HG03575 (cell line): Measurements from ENCODE around the gene TMEM126B.

ENCODE experiments used
- ATAC-seq: cut with Tn5 transposase; IDR thresholded peaks from one replicate; pipeline ENCODE4 v1.9.1; 2021; ENCODE audit not compliant: unreplicated experiment, insufficient number of reproducible peaks, low FRiP score; ENCODE audit errors: extremely low read depth

Gene TMEM126B

DNA sequence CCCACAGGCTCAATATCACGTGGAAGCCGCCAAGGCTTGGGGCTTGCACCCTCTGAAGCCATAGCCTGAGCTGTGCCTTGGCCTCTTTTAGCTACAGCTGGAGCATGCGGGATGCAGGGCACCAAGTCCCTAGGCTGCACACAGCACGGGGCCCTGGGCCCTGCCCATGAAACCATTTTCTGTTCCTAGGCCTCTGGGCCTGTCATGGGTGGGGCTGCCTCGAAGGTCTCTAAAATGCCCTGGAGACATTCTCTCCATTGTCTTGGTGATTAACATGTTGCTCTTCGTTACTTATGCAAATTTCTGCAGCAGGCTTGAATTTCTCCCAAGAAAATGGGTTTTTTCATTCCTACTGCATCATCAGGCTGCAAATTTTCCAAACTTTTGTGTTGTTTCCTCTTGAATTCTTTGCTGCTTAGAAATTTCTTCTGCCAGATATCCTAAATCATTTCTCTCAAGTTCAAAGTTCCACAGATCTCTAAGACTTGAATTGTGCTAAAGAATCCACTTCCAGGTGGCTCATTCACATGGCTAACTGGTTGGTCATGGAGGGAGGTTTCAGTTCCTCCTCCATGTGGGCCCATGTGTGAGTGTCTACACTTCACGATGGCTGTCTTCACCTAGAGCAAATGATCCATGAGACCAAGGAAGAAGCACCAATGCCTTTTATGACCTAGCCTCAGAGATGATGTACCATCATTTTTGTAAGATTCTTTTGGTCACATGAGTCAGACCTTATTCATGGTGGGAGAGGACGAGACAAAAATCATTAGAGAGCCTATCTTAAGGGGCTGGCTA is 43.9 kb downstream of the TMEM126B start:
- no peak for ATAC-seq

DNA sequence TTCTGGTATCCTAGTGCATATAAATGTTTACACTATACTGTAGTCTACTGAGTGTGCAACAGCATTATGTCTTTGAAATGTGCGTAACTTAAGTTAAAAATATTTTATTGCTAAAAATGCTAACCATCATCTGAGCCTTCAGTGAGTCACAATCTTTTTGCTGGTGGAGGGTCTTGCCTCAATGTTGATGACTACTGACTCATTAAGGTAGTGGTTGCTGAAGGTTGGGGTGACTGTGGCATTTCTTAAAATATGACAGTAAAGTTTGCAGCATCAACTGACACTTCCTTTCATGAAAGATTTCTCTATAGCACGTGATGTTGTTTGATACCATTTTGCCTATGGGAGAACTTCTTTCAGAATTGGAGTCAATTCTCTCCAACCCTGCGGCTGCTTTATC is 45.0 kb downstream of the TMEM126B start:
- no peak for ATAC-seq

DNA sequence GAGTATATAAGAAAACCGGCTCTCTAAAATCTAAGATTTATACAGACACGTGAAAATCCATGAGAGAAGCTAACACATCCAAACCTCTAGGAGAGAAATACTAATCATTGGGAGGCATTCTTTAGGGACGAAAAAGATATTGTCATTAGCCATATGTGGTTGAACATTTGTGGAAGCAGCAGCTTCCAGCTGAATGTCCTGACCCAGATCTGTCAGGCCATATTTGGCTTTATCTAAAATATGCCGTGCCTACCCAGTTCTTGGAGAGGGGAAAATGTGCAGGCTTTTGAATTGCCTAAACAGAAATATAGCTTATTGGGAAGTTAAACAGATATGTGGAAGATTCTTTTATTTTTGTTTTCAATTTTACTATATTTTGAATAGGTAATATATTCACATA is 51.2 kb downstream of the TMEM126B start:
- ATAC-seq: no peak

DNA sequence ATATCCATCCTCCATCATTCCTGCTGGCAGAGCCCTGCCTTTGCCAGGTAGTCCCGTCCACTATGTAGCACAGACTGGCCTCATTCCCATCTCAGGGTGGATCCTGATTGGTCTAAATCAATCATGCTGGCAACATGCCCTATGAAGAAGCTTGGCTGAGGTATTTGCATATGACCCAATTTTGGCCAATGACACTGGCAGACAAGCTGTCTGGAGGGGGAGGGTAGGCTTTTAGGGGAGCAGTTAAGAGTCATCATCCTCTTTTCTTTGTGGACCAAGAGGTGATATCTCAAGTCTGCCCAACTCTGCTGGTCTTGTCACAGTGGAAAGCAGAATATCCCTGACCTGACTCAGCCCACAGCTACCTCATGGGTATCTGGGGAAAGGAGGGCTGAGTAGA is 52.5 kb downstream of the TMEM126B start:
- no peak for ATAC-seq

DNA sequence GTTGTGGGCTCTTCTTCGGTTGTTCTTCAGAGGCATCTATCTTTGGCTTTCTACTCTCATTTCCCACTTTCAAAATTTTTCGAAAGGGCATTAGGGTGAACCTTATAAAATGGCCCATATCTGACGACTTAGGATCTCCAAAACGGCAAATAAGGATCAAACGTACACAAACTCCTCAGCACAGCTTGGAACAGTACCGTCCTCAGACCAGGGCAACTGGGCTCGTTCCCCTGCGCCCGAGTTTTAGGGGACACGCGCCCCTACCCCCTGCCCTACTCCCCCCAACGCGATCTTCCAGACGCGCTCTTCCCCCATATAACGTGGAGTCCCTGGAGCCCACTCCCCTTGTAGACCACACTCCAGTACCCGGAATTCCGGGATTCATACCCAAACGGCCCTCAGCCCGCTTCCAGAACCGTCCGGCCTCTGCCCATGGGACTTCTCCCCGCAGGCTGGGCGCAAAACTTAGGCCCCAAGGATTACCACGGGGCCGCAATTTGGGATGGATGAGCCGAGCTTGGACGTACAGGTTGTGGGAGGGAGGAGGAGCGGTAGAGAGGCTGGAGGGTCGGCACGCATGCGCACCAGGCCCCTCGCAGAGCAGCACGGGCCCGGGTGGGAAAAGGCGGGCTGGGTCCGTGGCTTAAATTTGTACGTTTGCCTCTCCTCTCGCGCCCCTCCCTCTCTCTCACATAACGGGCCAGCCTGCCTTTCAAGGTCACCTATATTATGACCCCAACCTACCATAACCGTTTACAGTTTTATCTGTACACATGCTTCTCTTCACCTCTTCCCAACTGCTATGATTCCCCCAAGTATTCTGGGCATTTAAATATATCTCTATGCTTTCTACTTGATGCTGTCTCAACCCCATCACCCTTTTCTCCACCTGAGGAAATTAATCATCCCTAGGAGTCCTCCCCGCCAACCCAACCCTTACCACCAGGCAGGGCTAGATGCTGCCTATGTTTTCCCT is 54.2 kb downstream of the TMEM126B start:
- no peak for ATAC-seq

DNA sequence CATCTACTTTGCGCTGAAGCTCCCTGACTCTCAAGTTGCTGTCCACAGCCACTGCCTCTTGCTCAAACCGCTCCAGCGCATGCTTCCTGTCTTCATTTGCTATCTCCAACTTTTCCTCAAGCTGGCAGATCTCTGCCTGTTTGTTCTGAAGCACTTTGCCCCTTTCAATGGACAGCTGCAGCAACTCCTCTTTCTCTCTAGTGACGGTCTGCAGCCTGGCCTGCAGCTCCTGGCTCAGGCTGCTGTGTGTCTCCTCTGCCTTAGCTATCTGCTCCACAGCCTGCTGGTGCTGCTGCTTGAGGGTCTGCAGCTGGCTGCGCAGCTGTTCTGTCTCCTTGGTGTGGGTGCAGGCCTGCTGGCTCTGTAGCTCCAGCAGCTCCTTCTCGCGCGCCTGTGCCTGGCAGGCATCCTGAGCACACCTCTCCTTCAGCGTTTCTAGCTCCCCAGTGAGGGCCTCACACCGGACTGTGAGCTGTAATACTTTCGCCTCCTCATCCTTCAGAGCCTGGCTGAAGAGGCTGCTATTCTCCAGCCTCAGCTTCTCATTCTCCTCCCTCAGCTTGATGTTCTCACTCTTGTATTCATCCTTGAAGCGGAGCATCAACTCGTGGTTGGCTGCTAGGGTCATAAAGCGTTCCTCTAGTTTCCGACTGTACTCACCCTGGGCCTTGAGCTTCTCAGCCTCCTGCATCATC is 56.9 kb downstream of the TMEM126B start:
- no peak for ATAC-seq

DNA sequence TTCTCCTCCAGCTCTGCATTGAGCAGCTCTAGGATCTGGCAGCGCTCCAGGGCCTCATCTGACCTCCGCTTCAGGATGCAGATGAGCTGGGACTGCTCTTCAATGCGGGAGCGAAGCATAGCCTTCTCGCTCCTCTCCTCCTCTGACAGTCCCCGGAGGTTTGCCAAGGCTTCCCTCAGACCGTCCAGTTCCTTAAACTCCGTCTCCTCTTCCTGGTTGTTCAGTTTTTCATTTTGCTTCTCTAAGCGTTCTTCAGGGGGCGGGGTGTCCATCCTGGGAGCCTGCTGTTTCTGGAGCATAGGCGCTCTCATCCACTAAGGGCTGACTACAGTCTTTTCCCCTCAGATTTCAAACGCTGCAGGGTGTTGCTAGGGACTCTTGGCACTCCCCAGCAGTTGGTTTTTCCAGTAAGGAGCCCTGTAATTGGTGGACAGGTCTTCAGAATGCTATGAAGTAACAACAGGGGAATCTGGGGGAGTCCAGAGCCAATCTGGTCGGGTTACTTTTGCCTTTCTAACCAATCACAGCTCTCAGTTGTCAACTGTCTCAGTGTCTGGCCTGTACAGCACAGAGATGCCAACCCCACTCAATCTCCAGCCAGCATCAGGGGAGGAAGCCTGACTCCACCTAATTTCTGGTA is 57.5 kb downstream of the TMEM126B start, which contains the start of gene CCDC89:
TSS of gene CCDC89 (minus strand) at position 376 of the 640 bp plus-strand sequence. CDS start at position 311, 65 bp downstream.
- ATAC-seq: no peak
